ENCODE data around the gene UNC45A. TPM values are rescaled to one million over a fixed set of nuclear protein-coding genes. Genes with fewer than 3 reads are reported as not detected.

The UNC45A gene
- total and polyA plus RNA-seq, 10 donors, result 32.2 to 59.5 (median 42.3) TPM

GRCh38 chr15:90986790-90987507 is 51.9 kb downstream of the UNC45A start:
- Histone ChIP-seq H3K27me3 (replicated peaks in 1 of 7) (no peaks in the 10 kb centered on the region), H3K4me3 (no peak overlapping the region), H3K27ac (peak overlapping the region in 1 of 8 donors; percentile 6), H3K36me3 (peaks cover 0 to 24% (median 0%) of the 10 kb centered on the region in 6 donors), H3K9me3 (no peaks in the 10 kb centered on the region), H3K4me1 (peaks cover 0 to 42% (median 15%) of the 10 kb centered on the region in 6 donors)
- intact Hi-C loops (cut with DNase I; ENCODE audit: low total_unique reads), result no loop called here
- 72 to 88% (median 85%) methylated on average over 11 of the region's 11 CpGs for WGBS, 5 donors
- no peak for DNase-seq
- TF ChIP-seq POLR2AphosphoS5 (IDR thresholded peaks at IDR 0.05) (no peak), CTCF (IDR thresholded peaks at IDR 0.05 in 8 of 11, conservative IDR thresholded peaks at IDR 0.05 in 3 of 11) (no peak), POLR2A (IDR thresholded peaks at IDR 0.05) (no peak)

- H3K27me3 ChIP-seq (replicated peaks in 1 of 7), result no peaks in the 10 kb centered on the region
- intact Hi-C loops (cut with DNase I; ENCODE audit: low total_unique reads), result no loop called here
- 83 to 90% (median 87%) methylated on average over 7 of the region's 7 CpGs for WGBS, 5 donors
- peaks cover 0 to 18% (median 0%) of the 10 kb centered on the region in 6 donors for H3K36me3 ChIP-seq
- no peaks in the 10 kb centered on the region for H3K9me3 ChIP-seq
- H3K4me3 ChIP-seq, result no peak overlapping the region
- peaks cover 0 to 36% (median 15%) of the 10 kb centered on the region in 6 donors for H3K4me1 ChIP-seq
- H3K27ac ChIP-seq, result peak overlapping the region in 1 of 8 donors; percentile 13
- TF ChIP-seq CTCF (IDR thresholded peaks at IDR 0.05 in 8 of 11, conservative IDR thresholded peaks at IDR 0.05 in 3 of 11), result no peak
- no peak for TF ChIP-seq POLR2A (IDR thresholded peaks at IDR 0.05)
- no peak for TF ChIP-seq POLR2AphosphoS5 (IDR thresholded peaks at IDR 0.05)
- no peak for DNase-seq
Observed at GRCh38 chr15:90987561-90988141, 52.6 kb downstream of the UNC45A start.

DNA sequence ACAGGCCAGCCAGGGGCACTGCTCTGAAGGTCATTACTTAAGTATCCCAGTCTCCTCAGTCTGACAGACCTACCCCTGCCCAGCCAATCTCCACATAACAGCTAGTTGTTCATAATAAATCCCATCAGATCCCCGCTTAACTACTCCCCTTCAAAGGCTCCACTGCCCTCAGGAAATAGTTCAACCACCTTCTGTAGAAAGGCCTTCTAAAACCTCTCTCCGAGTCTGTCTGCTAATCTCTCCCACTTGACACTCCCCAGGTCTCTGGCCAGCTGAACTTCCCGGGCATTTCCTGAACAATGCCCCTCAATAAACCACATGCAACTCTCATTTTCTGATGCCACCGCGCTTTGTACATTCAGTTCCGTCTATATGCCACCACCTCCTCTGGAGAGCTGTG is 53.2 kb downstream of the UNC45A start:
- no peaks in the 10 kb centered on the region for H3K9me3 ChIP-seq
- 17 to 50% (median 26%) methylated on average over 6 of the region's 6 CpGs for WGBS, 5 donors
- H3K4me3 ChIP-seq, result no peak overlapping the region
- H3K27me3 ChIP-seq (replicated peaks in 1 of 7), result no peaks in the 10 kb centered on the region
- peaks cover 0 to 13% (median 0%) of the 10 kb centered on the region in 6 donors for H3K36me3 ChIP-seq
- no peak for DNase-seq
- H3K27ac ChIP-seq, result peak overlapping the region in 2 of 8 donors; percentile 10 to 13
- TF ChIP-seq POLR2AphosphoS5 (IDR thresholded peaks at IDR 0.05) (peak in 1 of 3 donors; percentile 54), CTCF (IDR thresholded peaks at IDR 0.05 in 8 of 11, conservative IDR thresholded peaks at IDR 0.05 in 3 of 11) (no peak), POLR2A (IDR thresholded peaks at IDR 0.05) (no peak)
- H3K4me1 ChIP-seq, result peaks cover 0 to 41% (median 17%) of the 10 kb centered on the region in 6 donors
- intact Hi-C loops (cut with DNase I; ENCODE audit: low total_unique reads), result no loop called here
